ENCODE results near the gene MAL.

Gene MAL

DNA sequence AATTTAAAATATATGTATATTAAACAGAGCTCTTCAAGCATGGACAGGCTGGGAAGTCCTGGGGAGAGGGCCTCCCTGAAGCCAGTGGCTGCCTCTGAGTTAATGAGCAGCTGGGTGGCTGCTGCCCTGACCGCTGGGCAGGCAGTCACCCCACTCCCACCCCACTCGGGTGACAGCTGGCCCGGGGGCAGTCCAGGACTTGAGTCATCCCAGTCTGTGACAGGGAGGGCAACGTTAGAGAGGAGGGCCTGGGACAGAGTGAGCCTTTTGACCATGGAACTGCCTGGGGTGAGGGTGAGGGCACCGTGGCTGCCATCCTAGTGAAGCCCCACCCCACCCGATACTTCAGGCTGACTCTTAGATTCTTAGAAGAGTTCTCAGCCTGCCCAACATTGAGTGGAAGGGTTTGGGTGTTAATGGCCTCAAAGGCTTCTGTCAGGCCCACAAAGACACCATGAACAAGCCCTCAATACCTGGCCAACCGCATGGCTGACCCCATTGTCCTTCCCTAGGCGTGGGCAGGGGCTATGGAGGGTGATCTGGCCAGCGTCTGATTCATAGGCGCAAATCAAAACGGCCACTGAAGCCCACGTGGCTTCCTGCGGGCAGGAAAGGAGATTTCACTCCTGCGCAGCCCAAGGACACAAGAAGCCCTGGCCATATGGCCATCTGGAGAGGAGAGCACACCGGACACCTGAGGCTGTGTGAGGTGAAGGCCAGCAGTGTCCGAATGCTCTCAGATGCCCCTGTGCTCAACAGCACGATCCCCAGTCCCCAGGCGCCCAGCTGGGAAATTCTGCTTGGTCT is 48.6 kb downstream of the MAL start:
- peaks cover 0 to 4% of the 10 kb centered on the region in 2 experiments for H3K4me1 ChIP-seq (ENCODE audit: control insufficient read depth in 1 of 2, insufficient read depth in 2 of 2, low read length in 2 of 2)
- no peak overlapping the region for H3K23ac ChIP-seq (ENCODE audit: low read length)
- H4K91ac ChIP-seq (ENCODE audit: low read depth, low read length), result no peak overlapping the region
- no peaks in the 10 kb centered on the region for H3K79me1 ChIP-seq (ENCODE audit: low read length)
- H2BK5ac ChIP-seq (ENCODE audit: low read depth, low read length, poor library complexity), result no peak overlapping the region
- H3K27me3 ChIP-seq (ENCODE audit: insufficient read depth, low read length), result no peaks in the 10 kb centered on the region
- no peak overlapping the region for H3K4me2 ChIP-seq (ENCODE audit: low read length)
- no peaks in the 10 kb centered on the region for H3K79me2 ChIP-seq (ENCODE audit: control insufficient read depth, insufficient read depth, low read length, poor library complexity)
- no peak overlapping the region for H2BK12ac ChIP-seq (ENCODE audit: low read length)
- no peak overlapping the region for H3K14ac ChIP-seq (ENCODE audit: low read length)
- no peak overlapping the region for H2AFZ ChIP-seq (ENCODE audit: insufficient read depth, low read length, poor library complexity)
- H4K8ac ChIP-seq (ENCODE audit: low read depth, low read length), result no peak overlapping the region
- H3K36me3 ChIP-seq (ENCODE audit: control insufficient read depth in 1 of 2, insufficient read depth in 2 of 2, low read length in 2 of 2), result no peaks in the 10 kb centered on the region
- H2BK120ac ChIP-seq (ENCODE audit: insufficient read depth, low read length, poor library complexity), result no peak overlapping the region
- no peak overlapping the region for H3K4ac ChIP-seq (ENCODE audit: low read depth, low read length)
- no peak overlapping the region for H3K18ac ChIP-seq (ENCODE audit: low read length)
- H2AK5ac ChIP-seq (ENCODE audit: low read length), result no peak overlapping the region
- H3K27ac ChIP-seq (ENCODE audit: low read depth, low read length), result no peak overlapping the region
- WGBS (ENCODE audit: extremely low coverage, insufficient coverage, insufficient read length), result no CpG with 5 or more reads among the region's 18 CpGs
- H3K9ac ChIP-seq (ENCODE audit: low read length), result no peak overlapping the region
- no peak for DNase-seq
- no peak overlapping the region for H4K12ac ChIP-seq (ENCODE audit: low read depth, low read length)
- no peak overlapping the region for H3K4me3 ChIP-seq (ENCODE audit: low read depth, low read length)
- no peaks in the 10 kb centered on the region for H3K9me3 ChIP-seq (ENCODE audit: insufficient read depth, low read depth, low read length)

DNA sequence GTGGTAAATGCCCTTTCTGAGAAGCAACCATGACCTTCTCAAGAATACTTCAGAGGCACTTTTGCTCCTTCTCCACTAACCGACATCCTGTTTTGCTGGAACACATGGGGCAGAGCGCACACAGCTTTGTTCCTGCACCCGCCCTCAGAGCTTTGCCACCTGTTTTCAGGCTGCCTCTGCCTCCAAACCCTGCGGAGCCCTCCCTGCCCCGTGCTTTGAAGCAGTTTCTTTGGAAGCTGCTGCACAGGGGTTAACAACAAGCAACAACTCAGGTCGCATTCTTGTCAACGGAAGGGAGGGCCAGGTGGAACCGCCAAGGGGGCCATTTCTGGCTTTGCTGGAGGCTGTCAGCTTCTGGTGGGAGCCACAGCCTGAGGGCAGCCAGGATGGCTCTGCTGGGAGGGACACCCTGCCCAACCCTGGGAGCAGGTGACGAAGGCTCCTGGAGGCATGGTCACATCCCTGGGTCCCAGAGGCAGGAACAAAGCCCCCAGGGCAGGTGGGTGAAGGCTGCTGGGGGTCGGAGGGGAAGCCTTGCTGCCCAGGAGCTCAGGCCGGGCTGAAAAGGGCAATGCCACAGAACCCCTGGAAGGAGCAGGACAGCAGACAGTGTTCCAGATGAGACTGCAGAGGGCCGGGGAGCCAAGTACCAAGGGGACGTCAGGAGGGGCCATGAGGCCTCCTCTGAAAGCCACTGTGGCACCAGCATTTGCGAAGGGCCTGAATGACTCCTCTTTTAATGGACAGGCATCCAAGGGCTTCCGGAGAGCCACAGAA is 49.3 kb downstream of the MAL start:
- no peaks in the 10 kb centered on the region for H3K27me3 ChIP-seq (ENCODE audit: insufficient read depth, low read length)
- H3K79me1 ChIP-seq (ENCODE audit: low read length), result no peaks in the 10 kb centered on the region
- no peak overlapping the region for H3K14ac ChIP-seq (ENCODE audit: low read length)
- H3K4me1 ChIP-seq (ENCODE audit: control insufficient read depth in 1 of 2, insufficient read depth in 2 of 2, low read length in 2 of 2), result peaks cover 0 to 4% of the 10 kb centered on the region in 2 experiments
- H4K8ac ChIP-seq (ENCODE audit: low read depth, low read length), result no peak overlapping the region
- no peak overlapping the region for H2AFZ ChIP-seq (ENCODE audit: insufficient read depth, low read length, poor library complexity)
- no peak overlapping the region for H2BK120ac ChIP-seq (ENCODE audit: insufficient read depth, low read length, poor library complexity)
- no CpG with 5 or more reads among the region's 15 CpGs for WGBS (ENCODE audit: extremely low coverage, insufficient coverage, insufficient read length)
- no peak overlapping the region for H2AK5ac ChIP-seq (ENCODE audit: low read length)
- no peaks in the 10 kb centered on the region for H3K79me2 ChIP-seq (ENCODE audit: control insufficient read depth, insufficient read depth, low read length, poor library complexity)
- H3K4me2 ChIP-seq (ENCODE audit: low read length), result no peak overlapping the region
- no peak overlapping the region for H4K12ac ChIP-seq (ENCODE audit: low read depth, low read length)
- no peak overlapping the region for H3K18ac ChIP-seq (ENCODE audit: low read length)
- no peak for DNase-seq
- H4K91ac ChIP-seq (ENCODE audit: low read depth, low read length), result no peak overlapping the region
- H3K4ac ChIP-seq (ENCODE audit: low read depth, low read length), result no peak overlapping the region
- no peak overlapping the region for H3K27ac ChIP-seq (ENCODE audit: low read depth, low read length)
- no peak overlapping the region for H3K23ac ChIP-seq (ENCODE audit: low read length)
- no peaks in the 10 kb centered on the region for H3K36me3 ChIP-seq (ENCODE audit: control insufficient read depth in 1 of 2, insufficient read depth in 2 of 2, low read length in 2 of 2)
- H2BK5ac ChIP-seq (ENCODE audit: low read depth, low read length, poor library complexity), result no peak overlapping the region
- H3K9ac ChIP-seq (ENCODE audit: low read length), result no peak overlapping the region
- H2BK12ac ChIP-seq (ENCODE audit: low read length), result no peak overlapping the region
- no peak overlapping the region for H3K4me3 ChIP-seq (ENCODE audit: low read depth, low read length)
- H3K9me3 ChIP-seq (ENCODE audit: insufficient read depth, low read depth, low read length), result no peaks in the 10 kb centered on the region

DNA sequence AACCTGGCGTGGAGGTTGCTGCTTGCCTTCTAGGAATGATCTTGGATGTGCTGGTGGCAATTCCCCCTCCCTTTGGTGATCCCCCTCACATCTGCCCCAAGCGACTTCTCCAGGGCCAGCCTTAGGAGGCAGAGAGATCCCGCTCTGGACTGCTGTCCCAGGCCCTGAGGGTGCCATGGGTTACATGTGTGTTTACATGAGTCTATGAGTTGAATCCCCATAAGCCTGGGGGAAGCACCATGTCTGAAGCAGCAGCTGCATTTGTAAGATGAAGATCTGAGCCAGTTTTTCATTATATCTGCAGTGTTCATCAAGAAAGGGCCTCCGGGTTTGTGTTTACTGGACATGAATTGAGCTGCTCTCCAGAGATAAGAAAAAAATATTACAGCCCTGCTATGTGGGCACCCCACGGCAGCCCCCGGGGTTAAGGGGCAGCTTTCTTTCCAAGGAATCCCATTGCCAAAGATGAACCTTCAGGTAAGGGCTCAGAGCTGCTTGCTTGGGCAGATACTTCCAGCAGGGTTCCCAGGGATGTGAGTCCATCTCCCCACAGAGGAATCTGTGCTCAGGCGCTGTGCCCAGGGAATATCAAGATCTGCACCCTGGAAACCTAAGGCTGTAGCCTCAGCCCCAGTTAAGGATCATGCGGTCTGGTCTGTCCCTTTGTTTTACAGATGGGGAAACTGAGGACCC is 50.1 kb downstream of the MAL start:
- Histone ChIP-seq H3K9ac (ENCODE audit: low read length) (no peak overlapping the region), H3K36me3 (ENCODE audit: control insufficient read depth in 1 of 2, insufficient read depth in 2 of 2, low read length in 2 of 2) (no peaks in the 10 kb centered on the region), H3K9me3 (ENCODE audit: insufficient read depth, low read depth, low read length) (no peaks in the 10 kb centered on the region), H3K79me1 (ENCODE audit: low read length) (no peaks in the 10 kb centered on the region), H3K4me2 (ENCODE audit: low read length) (no peak overlapping the region), H3K4me3 (ENCODE audit: low read depth, low read length) (no peak overlapping the region), H2BK5ac (ENCODE audit: low read depth, low read length, poor library complexity) (no peak overlapping the region), H4K12ac (ENCODE audit: low read depth, low read length) (no peak overlapping the region), H3K14ac (ENCODE audit: low read length) (no peak overlapping the region), H2AK5ac (ENCODE audit: low read length) (no peak overlapping the region), H3K27me3 (ENCODE audit: insufficient read depth, low read length) (no peaks in the 10 kb centered on the region), H4K91ac (ENCODE audit: low read depth, low read length) (no peak overlapping the region), H2AFZ (ENCODE audit: insufficient read depth, low read length, poor library complexity) (no peak overlapping the region), H3K27ac (ENCODE audit: low read depth, low read length) (no peak overlapping the region), H3K79me2 (ENCODE audit: control insufficient read depth, insufficient read depth, low read length, poor library complexity) (no peaks in the 10 kb centered on the region), H4K8ac (ENCODE audit: low read depth, low read length) (no peak overlapping the region), H3K4ac (ENCODE audit: low read depth, low read length) (no peak overlapping the region), H2BK120ac (ENCODE audit: insufficient read depth, low read length, poor library complexity) (no peak overlapping the region), H3K23ac (ENCODE audit: low read length) (no peak overlapping the region), H3K18ac (ENCODE audit: low read length) (no peak overlapping the region), H3K4me1 (ENCODE audit: control insufficient read depth in 1 of 2, insufficient read depth in 2 of 2, low read length in 2 of 2) (peaks cover 0 to 4% of the 10 kb centered on the region in 2 experiments), H2BK12ac (ENCODE audit: low read length) (no peak overlapping the region)
- WGBS (ENCODE audit: extremely low coverage, insufficient coverage, insufficient read length), result no CpG with 5 or more reads among the region's 8 CpGs
- peak; percentile 10 to 58 for DNase-seq

DNA sequence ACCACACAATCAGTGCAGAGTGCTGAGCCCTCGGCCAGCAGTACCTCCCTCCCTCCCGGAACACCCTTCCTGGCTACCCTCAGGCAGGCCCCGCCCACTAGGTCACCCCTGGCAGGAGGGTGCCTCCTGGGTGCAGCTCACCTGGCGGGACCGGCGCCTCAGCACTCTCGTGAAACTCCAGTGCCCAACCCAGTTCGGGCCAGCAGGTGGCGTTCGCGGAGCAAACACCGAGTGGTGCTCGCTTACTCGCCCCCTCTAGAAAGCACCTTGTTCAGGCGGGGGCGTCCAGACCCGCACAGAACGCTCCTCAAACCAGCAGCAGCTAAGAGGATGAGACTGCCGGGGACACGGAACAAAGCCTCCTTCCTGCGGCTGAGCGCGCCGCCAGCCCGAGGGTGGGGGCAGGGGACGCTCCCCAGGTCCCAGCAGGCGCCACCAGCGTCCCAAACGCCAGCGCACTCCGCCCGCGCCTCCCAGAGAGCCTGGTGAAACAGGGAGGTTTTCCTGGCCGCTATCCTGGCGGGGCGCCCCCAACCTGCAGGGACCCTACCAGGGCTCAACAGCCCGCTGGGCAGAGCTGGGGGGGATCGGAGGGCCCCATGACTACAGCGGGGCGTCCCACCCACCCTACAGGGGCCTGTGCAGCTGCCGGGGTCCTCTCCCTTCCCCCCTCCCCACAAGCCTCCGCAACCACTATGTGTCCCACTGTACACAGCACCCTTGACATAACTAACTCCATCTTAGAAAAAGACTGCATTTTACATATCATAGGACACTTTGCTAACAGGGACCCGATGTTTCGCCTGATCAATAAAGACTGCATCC is 51.4 kb downstream of the MAL start:
- peak; percentile 75 to 84 for DNase-seq

More for the DNA sequence above, 51.4 kb downstream of the MAL start:
- Histone ChIP-seq H4K91ac (ENCODE audit: low read depth, low read length) (no peak overlapping the region), H3K4me3 (ENCODE audit: low read depth, low read length) (peak overlapping the region; percentile 64), H3K4me1 (ENCODE audit: control insufficient read depth in 1 of 2, insufficient read depth in 2 of 2, low read length in 2 of 2) (peaks cover 0 to 4% of the 10 kb centered on the region in 2 experiments), H2AFZ (ENCODE audit: insufficient read depth, low read length, poor library complexity) (peak overlapping the region; percentile 38), H3K23ac (ENCODE audit: low read length) (no peak overlapping the region), H3K9ac (ENCODE audit: low read length) (no peak overlapping the region), H3K27me3 (ENCODE audit: insufficient read depth, low read length) (no peaks in the 10 kb centered on the region), H4K12ac (ENCODE audit: low read depth, low read length) (no peak overlapping the region), H3K27ac (ENCODE audit: low read depth, low read length) (no peak overlapping the region), H3K79me1 (ENCODE audit: low read length) (no peaks in the 10 kb centered on the region), H3K18ac (ENCODE audit: low read length) (no peak overlapping the region), H3K14ac (ENCODE audit: low read length) (no peak overlapping the region), H2BK120ac (ENCODE audit: insufficient read depth, low read length, poor library complexity) (no peak overlapping the region), H2BK5ac (ENCODE audit: low read depth, low read length, poor library complexity) (no peak overlapping the region), H3K4me2 (ENCODE audit: low read length) (peak overlapping the region; percentile 74), H3K9me3 (ENCODE audit: insufficient read depth, low read depth, low read length) (no peaks in the 10 kb centered on the region), H3K4ac (ENCODE audit: low read depth, low read length) (no peak overlapping the region), H2AK5ac (ENCODE audit: low read length) (no peak overlapping the region), H3K36me3 (ENCODE audit: control insufficient read depth in 1 of 2, insufficient read depth in 2 of 2, low read length in 2 of 2) (no peaks in the 10 kb centered on the region), H3K79me2 (ENCODE audit: control insufficient read depth, insufficient read depth, low read length, poor library complexity) (no peaks in the 10 kb centered on the region), H2BK12ac (ENCODE audit: low read length) (no peak overlapping the region), H4K8ac (ENCODE audit: low read depth, low read length) (peak overlapping the region; percentile 33)
- no CpG with 5 or more reads among the region's 44 CpGs for WGBS (ENCODE audit: extremely low coverage, insufficient coverage, insufficient read length)
